Right atrium auricular region (tissue), 2 donors: ENCODE data around the gene RANBP3. TPM values are rescaled to one million over a fixed set of nuclear protein-coding genes. Genes with fewer than 3 reads are reported as not detected.
A peak's percentile ranks its signal among the peaks of the same experiment; 100 is the strongest.

ENCODE experiments used
- DNase-seq: peaks from one replicate; pipeline ENCODE4 v3.0.0-alpha.2; 2019; ENCODE audit warnings: low spot score
- H3K27ac ChIP-seq, 2 donors: fragments of 200-600 bp; sonication (generic); 1 replicate in 1 of 2; 2 replicates in 1 of 2; pipeline ENCODE4 v1.5.1; 2016 to 2019
- H3K27me3 ChIP-seq, 2 donors: fragments of 200-600 bp; sonication (generic); one replicate each; pipeline versions ENCODE4 v1.5.1 to v1.6.0; 2017 to 2019
- H3K36me3 ChIP-seq: fragments of 200-600 bp; sonication (generic); one replicate; pipeline ENCODE4 v1.5.1; 2016
- H3K4me1 ChIP-seq, 2 donors: fragments of 200-600 bp; sonication (generic); one replicate each; pipeline versions ENCODE4 v1.5.1 to v1.6.0; 2017 to 2019
- H3K4me3 ChIP-seq, 2 donors: fragments of 200-600 bp; sonication (generic); 1 replicate in 1 of 2; 2 replicates in 1 of 2; pipeline ENCODE4 v1.5.1; 2017 to 2019; ENCODE audit warnings: mild to moderate bottlenecking in 1 of 2, moderate library complexity in 1 of 2
- H3K9me3 ChIP-seq, 2 donors: fragments of 200-600 bp; sonication (generic); one replicate each; pipeline ENCODE4 v1.5.1; 2019
- CTCF ChIP-seq, 2 donors: fragments of 200-600 bp; sonication (generic); IDR thresholded peaks; one replicate each; pipeline ENCODE4 v1.5.1; 2019; ENCODE audit warnings: antibody characterized with exemption in 2 of 2
- total RNA-seq, 2 donors: library from RNA; depleted of rRNA; stranded (reverse); fragments of >200 nt; gene quantifications; one replicate each; pipeline ENCODE4 v1.1.0, GENCODE V29; 2016

Gene RANBP3
- total RNA-seq, 2 donors from 2014 or later = 53.6 to 54.7 TPM

- Histone ChIP-seq H3K27me3 (no peaks in the 10 kb centered on the region), H3K27ac (no peak overlapping the region), H3K4me3 (no peak overlapping the region), H3K4me1 (peaks cover 0 to 26% of the 10 kb centered on the region in 2 donors), H3K9me3 (no peaks in the 10 kb centered on the region), H3K36me3 (no peaks in the 10 kb centered on the region)
- no peak for DNase-seq
- no peak for TF ChIP-seq CTCF (IDR thresholded peaks at IDR 0.05)
Observed at GRCh38 chr19:5983367-5983955, 5.5 kb upstream of the RANBP3 start.

- peak overlapping the region; percentile 98 to 100 for H3K4me3 ChIP-seq
- peaks cover 0 to 54% of the 10 kb centered on the region in 2 donors for H3K4me1 ChIP-seq
- H3K27me3 ChIP-seq = no peaks in the 10 kb centered on the region
- TF ChIP-seq CTCF (IDR thresholded peaks at IDR 0.05) = no peak
- peaks cover 5% of the 10 kb centered on the region for H3K36me3 ChIP-seq
- no peaks in the 10 kb centered on the region for H3K9me3 ChIP-seq
- H3K27ac ChIP-seq = peak overlapping the region; percentile 77 to 92
- DNase-seq = no peak
Observed at GRCh38 chr19:5978606-5979552, 939 bp upstream of the RANBP3 start.

- TF ChIP-seq CTCF (IDR thresholded peaks at IDR 0.05) = no peak
- Histone ChIP-seq H3K27me3 (no peaks in the 10 kb centered on the region), H3K36me3 (peaks cover 17% of the 10 kb centered on the region), H3K9me3 (no peaks in the 10 kb centered on the region), H3K4me3 (peak overlapping the region; percentile 98 to 100), H3K4me1 (peaks cover 0 to 59% of the 10 kb centered on the region in 2 donors), H3K27ac (peak overlapping the region; percentile 77 to 92)
- DNase-seq = no peak
Observed at GRCh38 chr19:5977222-5977784, 637 bp downstream of the RANBP3 start.

- Histone ChIP-seq H3K27me3 (no peaks in the 10 kb centered on the region), H3K27ac (peak overlapping the region in 1 of 2 donors; percentile 92), H3K4me1 (peaks cover 0 to 61% of the 10 kb centered on the region in 2 donors), H3K4me3 (peak overlapping the region; percentile 98 to 100), H3K36me3 (peaks cover 17% of the 10 kb centered on the region), H3K9me3 (no peaks in the 10 kb centered on the region)
- no peak for TF ChIP-seq CTCF (IDR thresholded peaks at IDR 0.05)
- no peak for DNase-seq
Observed at GRCh38 chr19:5976768-5977167, 1.2 kb downstream of the RANBP3 start.

- DNase-seq = no peak
- H3K27ac ChIP-seq = no peak overlapping the region
- H3K4me3 ChIP-seq = no peak overlapping the region
- H3K36me3 ChIP-seq = peaks cover 17% of the 10 kb centered on the region
- TF ChIP-seq CTCF (IDR thresholded peaks at IDR 0.05) = no peak
- H3K4me1 ChIP-seq = peaks cover 0 to 62% of the 10 kb centered on the region in 2 donors
- H3K27me3 ChIP-seq = no peaks in the 10 kb centered on the region
- no peaks in the 10 kb centered on the region for H3K9me3 ChIP-seq
Observed at GRCh38 chr19:5975388-5975728, 2.6 kb downstream of the RANBP3 start.
